HepG2 (cell line): ENCODE measurements around the gene DDX24. TPM values are rescaled to one million over a fixed set of nuclear protein-coding genes. Genes with fewer than 3 reads are reported as not detected.

Experiments
- BRD4 ChIP-seq: sonication (generic); formaldehyde crosslinking; IDR thresholded peaks from 2 replicates; pipeline ENCODE4 v1.4.0; 2020; ENCODE audit warnings: missing genetic modification reagents
- CHCHD3 ChIP-seq: sonication (generic); formaldehyde crosslinking; IDR thresholded peaks from 2 replicates; pipeline ENCODE4 v1.8.0; 2022; ENCODE audit warnings: mild to moderate bottlenecking, missing genetic modification reagents, moderate library complexity
- DMAP1 ChIP-seq: IDR thresholded peaks from 2 replicates; pipeline ENCODE4 v1.6.1; 2016
- HCFC1 ChIP-seq: fragments of 150-350 bp; IDR thresholded peaks from 2 replicates; pipeline ENCODE4 v1.6.1; 2014; ENCODE audit warnings: low read depth, low read length
- KLF11 ChIP-seq: IDR thresholded peaks from 2 replicates; pipeline ENCODE4 v1.6.1; 2016; ENCODE audit warnings: missing compliant biosample characterization
- LCORL ChIP-seq, 2 experiments: fragments of 450-650 bp in 1 of 2; sonication (generic) in 1 of 2; formaldehyde crosslinking in 1 of 2; IDR thresholded peaks; 2 replicates each; pipeline versions ENCODE4 v1.5.0 to v1.6.1; 2017 to 2020; ENCODE audit warnings: antibody characterized with exemption in 1 of 2, missing genetic modification reagents in 1 of 2
- NCOR1 ChIP-seq: fragments of 200-600 bp; sonication (generic); IDR thresholded peaks from 2 replicates; pipeline ENCODE4 v1.7.0; 2017; ENCODE audit warnings: antibody characterized with exemption, low read length, borderline replicate concordance
- NR2F1 ChIP-seq, 2 experiments: fragments of 450-650 bp in 1 of 2; formaldehyde crosslinking in 1 of 2; IDR thresholded peaks; 2 replicates each; pipeline versions ENCODE4 v1.5.0 to v1.6.1; 2016 to 2020; ENCODE audit warnings: mild to moderate bottlenecking in 1 of 2, missing compliant biosample characterization in 1 of 2, missing genetic modification reagents in 1 of 2, moderate library complexity in 1 of 2
- RBM22 ChIP-seq: fragments of 200-400 bp; formaldehyde crosslinking; optimal IDR thresholded peaks from 2 replicates; pipeline ENCODE3; 2017; ENCODE audit warnings: mild to moderate bottlenecking, low read length, moderate library complexity
- RXRA ChIP-seq: sonication (generic); formaldehyde crosslinking; IDR thresholded peaks from 2 replicates; pipeline ENCODE4 v1.5.1; 2020; ENCODE audit warnings: missing genetic modification reagents
- SMARCE1 ChIP-seq: fragments of 450-650 bp; IDR thresholded peaks from 2 replicates; pipeline ENCODE4 v1.6.1; 2017; ENCODE audit warnings: borderline replicate concordance
- ZBTB1 ChIP-seq: sonication (generic); formaldehyde crosslinking; IDR thresholded peaks from 2 replicates; pipeline ENCODE4 v1.4.0; 2020; ENCODE audit warnings: missing genetic modification reagents, borderline replicate concordance
- ZNF597 ChIP-seq: sonication (generic); formaldehyde crosslinking; IDR thresholded peaks from 2 replicates; pipeline ENCODE4 v1.5.0; 2020; ENCODE audit warnings: missing genetic modification reagents
- ZNF616 ChIP-seq: sonication (generic); formaldehyde crosslinking; IDR thresholded peaks from 2 replicates; pipeline ENCODE4 v1.5.0; 2020; ENCODE audit warnings: low read depth, mild to moderate bottlenecking, missing genetic modification reagents
- polyA plus RNA-seq, 8 experiments: library from polyadenylated mRNA; depleted of rRNA in 3 of 8; stranded (reverse) in 7 of 8; unstranded in 1 of 8; fragments of >200 nt; fragmentation: Illumina TruSeq in 4 of 8; extraction: Trizol in 4 of 8; gene quantifications; 2 replicates each; pipeline versions ENCODE4 v1.2.1 to v1.2.3, GENCODE V29; 2011 to 2016; ENCODE audit warnings: low read depth in 4 of 8, missing spikeins in 1 of 8, mixed read lengths in 1 of 8; ENCODE audit not compliant: insufficient read depth in 1 of 8
- total RNA-seq, 5 experiments: library from RNA; depleted of rRNA; stranded (reverse); fragments of >200 nt; fragmentation: Illumina TruSeq; extraction: Trizol; gene quantifications; 2 replicates each; pipeline ENCODE4 v1.2.3, GENCODE V29; 2016; ENCODE audit warnings: low read depth in 1 of 5
- TF ChIP-seq, protein P1 (sequence below), 2 experiments: IDR thresholded peaks; 2 replicates each; pipeline ENCODE4 v1.6.1; 2011 to 2012; ENCODE audit warnings: low read length in 2 of 2, borderline replicate concordance in 1 of 2, low read depth in 1 of 2, mild to moderate bottlenecking in 1 of 2, moderate library complexity in 1 of 2
- TF ChIP-seq, protein P2 (sequence below): sonication (generic); formaldehyde crosslinking; IDR thresholded peaks from 2 replicates; pipeline ENCODE4 v1.4.0; 2020; ENCODE audit warnings: missing genetic modification reagents
- TF ChIP-seq, protein P3 (sequence below): sonication (generic); formaldehyde crosslinking; IDR thresholded peaks from 2 replicates; pipeline ENCODE4 v1.5.0; 2020; ENCODE audit warnings: missing genetic modification reagents

Gene DDX24
- total and polyA plus RNA-seq, 2 of the 13 experiments (the other 11 are each of a cell fraction or from before 2014, with no cell fraction given), result 67.3 to 149 TPM

GRCh38 chr14:94026173-94026888 is 54.7 kb downstream of the DDX24 start, which contains the start of gene OTUB2 (continued):
- TF ChIP-seq, protein P1, sequence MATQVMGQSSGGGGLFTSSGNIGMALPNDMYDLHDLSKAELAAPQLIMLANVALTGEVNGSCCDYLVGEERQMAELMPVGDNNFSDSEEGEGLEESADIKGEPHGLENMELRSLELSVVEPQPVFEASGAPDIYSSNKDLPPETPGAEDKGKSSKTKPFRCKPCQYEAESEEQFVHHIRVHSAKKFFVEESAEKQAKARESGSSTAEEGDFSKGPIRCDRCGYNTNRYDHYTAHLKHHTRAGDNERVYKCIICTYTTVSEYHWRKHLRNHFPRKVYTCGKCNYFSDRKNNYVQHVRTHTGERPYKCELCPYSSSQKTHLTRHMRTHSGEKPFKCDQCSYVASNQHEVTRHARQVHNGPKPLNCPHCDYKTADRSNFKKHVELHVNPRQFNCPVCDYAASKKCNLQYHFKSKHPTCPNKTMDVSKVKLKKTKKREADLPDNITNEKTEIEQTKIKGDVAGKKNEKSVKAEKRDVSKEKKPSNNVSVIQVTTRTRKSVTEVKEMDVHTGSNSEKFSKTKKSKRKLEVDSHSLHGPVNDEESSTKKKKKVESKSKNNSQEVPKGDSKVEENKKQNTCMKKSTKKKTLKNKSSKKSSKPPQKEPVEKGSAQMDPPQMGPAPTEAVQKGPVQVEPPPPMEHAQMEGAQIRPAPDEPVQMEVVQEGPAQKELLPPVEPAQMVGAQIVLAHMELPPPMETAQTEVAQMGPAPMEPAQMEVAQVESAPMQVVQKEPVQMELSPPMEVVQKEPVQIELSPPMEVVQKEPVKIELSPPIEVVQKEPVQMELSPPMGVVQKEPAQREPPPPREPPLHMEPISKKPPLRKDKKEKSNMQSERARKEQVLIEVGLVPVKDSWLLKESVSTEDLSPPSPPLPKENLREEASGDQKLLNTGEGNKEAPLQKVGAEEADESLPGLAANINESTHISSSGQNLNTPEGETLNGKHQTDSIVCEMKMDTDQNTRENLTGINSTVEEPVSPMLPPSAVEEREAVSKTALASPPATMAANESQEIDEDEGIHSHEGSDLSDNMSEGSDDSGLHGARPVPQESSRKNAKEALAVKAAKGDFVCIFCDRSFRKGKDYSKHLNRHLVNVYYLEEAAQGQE (IDR thresholded peaks at IDR 0.05; ENCODE audit: borderline replicate concordance in 1 of 2, low read depth in 1 of 2, low read length in 2 of 2), result no peak
- TF ChIP-seq RXRA (CRISPR knock-in tag), result peak; percentile 53; the same call in 1 of the 2 replicates
- no peak for TF ChIP-seq ZNF616 (CRISPR knock-in tag)
- 0 out of 2 replicates have a peak, but pooled peaks have one; percentile 19 for TF ChIP-seq BRD4
- no peak for TF ChIP-seq ZNF597 (CRISPR knock-in tag)
- no peak for TF ChIP-seq RBM22
- TF ChIP-seq LCORL (IDR thresholded peaks at IDR 0.05), result no peak
- no peak for TF ChIP-seq LCORL (CRISPR knock-in tag; IDR thresholded peaks at IDR 0.05)
- TF ChIP-seq NR2F1 (CRISPR knock-in tag; IDR thresholded peaks at IDR 0.05), result no peak
- no peak for TF ChIP-seq SMARCE1
- no peak for TF ChIP-seq NCOR1
- TF ChIP-seq DMAP1 (CRISPR knock-in tag), result no peak
- TF ChIP-seq, protein P2, sequence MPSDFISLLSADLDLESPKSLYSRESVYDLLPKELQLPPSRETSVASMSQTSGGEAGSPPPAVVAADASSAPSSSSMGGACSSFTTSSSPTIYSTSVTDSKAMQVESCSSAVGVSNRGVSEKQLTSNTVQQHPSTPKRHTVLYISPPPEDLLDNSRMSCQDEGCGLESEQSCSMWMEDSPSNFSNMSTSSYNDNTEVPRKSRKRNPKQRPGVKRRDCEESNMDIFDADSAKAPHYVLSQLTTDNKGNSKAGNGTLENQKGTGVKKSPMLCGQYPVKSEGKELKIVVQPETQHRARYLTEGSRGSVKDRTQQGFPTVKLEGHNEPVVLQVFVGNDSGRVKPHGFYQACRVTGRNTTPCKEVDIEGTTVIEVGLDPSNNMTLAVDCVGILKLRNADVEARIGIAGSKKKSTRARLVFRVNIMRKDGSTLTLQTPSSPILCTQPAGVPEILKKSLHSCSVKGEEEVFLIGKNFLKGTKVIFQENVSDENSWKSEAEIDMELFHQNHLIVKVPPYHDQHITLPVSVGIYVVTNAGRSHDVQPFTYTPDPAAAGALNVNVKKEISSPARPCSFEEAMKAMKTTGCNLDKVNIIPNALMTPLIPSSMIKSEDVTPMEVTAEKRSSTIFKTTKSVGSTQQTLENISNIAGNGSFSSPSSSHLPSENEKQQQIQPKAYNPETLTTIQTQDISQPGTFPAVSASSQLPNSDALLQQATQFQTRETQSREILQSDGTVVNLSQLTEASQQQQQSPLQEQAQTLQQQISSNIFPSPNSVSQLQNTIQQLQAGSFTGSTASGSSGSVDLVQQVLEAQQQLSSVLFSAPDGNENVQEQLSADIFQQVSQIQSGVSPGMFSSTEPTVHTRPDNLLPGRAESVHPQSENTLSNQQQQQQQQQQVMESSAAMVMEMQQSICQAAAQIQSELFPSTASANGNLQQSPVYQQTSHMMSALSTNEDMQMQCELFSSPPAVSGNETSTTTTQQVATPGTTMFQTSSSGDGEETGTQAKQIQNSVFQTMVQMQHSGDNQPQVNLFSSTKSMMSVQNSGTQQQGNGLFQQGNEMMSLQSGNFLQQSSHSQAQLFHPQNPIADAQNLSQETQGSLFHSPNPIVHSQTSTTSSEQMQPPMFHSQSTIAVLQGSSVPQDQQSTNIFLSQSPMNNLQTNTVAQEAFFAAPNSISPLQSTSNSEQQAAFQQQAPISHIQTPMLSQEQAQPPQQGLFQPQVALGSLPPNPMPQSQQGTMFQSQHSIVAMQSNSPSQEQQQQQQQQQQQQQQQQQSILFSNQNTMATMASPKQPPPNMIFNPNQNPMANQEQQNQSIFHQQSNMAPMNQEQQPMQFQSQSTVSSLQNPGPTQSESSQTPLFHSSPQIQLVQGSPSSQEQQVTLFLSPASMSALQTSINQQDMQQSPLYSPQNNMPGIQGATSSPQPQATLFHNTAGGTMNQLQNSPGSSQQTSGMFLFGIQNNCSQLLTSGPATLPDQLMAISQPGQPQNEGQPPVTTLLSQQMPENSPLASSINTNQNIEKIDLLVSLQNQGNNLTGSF, result no peak
- TF ChIP-seq KLF11 (CRISPR knock-in tag), result no peak
- TF ChIP-seq CHCHD3 (CRISPR knock-in tag), result 0 out of 2 replicates have a peak, but pooled peaks have one; percentile 25
- no peak for TF ChIP-seq HCFC1
- TF ChIP-seq, protein P3, sequence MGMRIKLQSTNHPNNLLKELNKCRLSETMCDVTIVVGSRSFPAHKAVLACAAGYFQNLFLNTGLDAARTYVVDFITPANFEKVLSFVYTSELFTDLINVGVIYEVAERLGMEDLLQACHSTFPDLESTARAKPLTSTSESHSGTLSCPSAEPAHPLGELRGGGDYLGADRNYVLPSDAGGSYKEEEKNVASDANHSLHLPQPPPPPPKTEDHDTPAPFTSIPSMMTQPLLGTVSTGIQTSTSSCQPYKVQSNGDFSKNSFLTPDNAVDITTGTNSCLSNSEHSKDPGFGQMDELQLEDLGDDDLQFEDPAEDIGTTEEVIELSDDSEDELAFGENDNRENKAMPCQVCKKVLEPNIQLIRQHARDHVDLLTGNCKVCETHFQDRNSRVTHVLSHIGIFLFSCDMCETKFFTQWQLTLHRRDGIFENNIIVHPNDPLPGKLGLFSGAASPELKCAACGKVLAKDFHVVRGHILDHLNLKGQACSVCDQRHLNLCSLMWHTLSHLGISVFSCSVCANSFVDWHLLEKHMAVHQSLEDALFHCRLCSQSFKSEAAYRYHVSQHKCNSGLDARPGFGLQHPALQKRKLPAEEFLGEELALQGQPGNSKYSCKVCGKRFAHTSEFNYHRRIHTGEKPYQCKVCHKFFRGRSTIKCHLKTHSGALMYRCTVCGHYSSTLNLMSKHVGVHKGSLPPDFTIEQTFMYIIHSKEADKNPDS, result no peak
- 0 out of 2 replicates have a peak, but pooled peaks have one; percentile 43 for TF ChIP-seq ZBTB1 (CRISPR knock-in tag)
